OCI-M2 (cell line): ENCODE results near the gene ANKRD36C.
"Not testable (repeated sequence)": the region's sequence is repeated elsewhere in the genome, so short reads cannot be mapped to it uniquely, and the experiment has no call there.

Source experiments
- DNase-seq: peaks from one replicate; lab custom pipeline; 2025; ENCODE audit not compliant: unreplicated experiment; lab: John Stamatoyannopoulos, UW

Gene ANKRD36C

DNA sequence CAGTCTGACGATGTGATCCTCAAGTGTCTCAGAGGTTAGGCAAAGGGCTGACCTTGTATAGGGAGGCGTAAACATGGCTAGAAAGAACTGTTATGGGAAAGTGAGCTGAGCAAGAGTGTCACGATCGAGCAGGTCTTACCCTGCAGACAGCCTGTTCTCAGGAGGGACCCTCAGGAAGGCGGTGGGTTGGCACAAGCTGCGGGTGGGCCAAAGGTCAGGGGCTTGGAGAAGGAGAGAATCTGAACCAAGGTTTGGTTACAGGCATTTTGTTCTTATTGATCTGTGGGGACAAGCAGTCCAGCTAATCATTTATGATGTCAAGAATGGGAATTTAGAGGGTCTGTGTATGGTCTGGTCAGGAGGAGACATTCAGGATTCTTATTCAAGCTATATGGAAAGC lies 16.4 kb upstream of the ANKRD36C start:
- DNase-seq, result not testable (repeated sequence)

DNA sequence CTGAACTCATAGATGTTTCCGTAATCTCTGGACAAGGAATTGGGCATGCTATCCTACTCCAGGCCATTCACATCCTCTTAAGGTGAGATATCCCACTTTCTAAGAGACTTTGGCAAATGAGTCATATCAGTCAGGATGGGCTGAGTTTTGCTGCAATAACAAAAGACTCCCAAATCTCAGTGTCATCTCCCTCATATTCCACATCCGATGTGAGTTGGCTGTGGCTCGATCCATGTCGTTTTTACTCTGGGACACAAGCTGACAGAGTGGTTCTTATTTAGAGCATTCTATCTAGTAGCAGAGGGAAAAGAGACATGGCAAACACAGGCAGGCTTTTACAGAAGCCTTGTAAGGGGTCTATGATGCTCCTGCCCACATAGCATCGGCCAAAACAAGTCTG lies 14.6 kb upstream of the ANKRD36C start:
- not testable (repeated sequence) for DNase-seq

DNA sequence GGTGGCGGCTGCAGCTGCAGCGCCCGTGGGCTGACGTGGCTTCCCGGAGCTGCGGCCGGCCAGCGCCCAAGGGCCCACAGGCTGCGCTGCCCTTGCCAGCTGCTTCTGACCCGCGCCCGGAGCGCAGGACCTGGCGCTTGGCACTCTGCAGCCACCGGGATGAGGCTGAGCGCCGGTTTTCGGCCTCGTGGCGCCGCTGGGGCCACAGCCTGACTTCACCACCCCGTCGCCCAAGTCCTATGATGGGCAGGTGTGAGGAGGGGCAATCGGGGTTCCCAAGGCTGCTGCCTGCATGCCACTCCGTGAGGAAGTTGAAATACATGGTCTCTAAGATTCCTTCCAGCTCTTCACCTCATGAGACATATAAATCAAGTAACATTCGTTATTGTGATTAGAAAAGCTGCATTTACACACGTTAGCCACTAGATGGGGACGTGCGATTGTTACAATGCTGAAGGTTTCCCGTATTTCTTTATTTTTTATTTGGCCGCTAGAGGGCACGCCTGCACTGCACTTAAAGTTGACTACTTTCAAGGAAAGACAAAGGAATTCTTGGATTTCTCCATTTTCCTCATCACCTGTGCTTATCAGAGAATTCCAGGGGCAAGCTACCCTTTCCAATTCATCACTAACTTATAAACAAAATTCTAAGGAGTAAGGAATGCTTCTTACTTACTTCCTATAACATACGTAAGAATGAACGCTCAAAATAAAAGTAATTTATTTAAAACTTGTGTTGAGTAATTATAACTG lies 1.1 kb upstream of the ANKRD36C start:
- not testable (repeated sequence) for DNase-seq

DNA sequence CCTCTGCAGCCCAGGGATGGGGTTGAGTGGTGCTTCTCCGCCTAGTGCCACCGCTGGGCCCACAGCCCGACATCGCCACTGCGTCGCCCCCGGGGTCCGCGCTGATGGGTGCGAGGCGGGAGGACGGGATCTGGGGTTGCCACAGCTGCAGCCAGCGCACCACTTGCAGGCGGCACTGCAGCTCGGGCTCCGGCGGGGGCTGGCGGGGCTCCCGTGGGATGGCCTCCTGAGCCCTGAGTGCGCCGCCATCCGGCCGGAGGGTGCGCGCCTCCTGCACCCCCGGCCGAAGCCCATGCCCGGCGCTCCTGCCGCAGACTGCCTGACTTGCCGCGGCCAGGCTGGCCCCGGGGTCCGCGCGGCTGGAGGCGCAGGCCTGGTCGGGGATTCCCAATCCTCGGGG lies 478 bp upstream of the ANKRD36C start:
- not testable (repeated sequence) for DNase-seq

DNA sequence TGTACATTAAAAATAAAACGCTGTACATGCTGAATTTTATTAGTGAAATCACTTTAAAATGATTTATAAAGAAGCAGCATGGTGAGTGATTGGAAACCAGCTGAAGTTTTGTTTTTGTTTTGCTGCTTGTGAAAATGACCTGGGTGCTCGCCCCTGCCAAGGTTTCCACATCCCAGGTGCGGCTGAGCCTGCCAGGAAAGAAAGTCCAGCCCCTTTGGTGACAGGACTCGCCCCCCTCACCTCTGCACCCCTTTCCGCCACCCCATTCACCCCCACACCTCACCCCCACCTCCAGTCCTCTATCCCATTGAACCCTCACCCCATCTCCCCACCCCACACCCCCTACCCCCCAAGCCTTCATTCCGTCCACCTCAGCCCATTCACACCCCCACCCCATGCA lies 740 bp downstream of the ANKRD36C start:
- not testable (repeated sequence) for DNase-seq

DNA sequence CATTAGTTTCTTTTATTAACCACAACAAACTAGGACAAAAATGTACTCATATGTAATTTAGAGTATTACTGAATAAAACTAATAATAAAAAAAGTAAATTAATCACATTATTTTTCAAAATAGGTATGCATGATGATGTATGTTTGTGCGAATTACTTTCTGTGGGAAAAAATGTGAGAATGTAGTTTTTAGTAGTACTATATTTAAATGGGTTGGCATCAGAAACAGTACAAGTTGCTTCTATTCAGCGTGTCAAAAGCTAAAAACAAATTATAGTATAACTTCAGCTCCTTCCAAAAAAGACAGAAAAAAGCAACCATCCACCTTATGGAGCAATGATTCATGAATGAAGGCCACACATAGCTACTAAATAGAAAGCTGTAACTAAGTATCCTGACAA lies 40.0 kb downstream of the ANKRD36C start:
- not testable (repeated sequence) for DNase-seq

DNA sequence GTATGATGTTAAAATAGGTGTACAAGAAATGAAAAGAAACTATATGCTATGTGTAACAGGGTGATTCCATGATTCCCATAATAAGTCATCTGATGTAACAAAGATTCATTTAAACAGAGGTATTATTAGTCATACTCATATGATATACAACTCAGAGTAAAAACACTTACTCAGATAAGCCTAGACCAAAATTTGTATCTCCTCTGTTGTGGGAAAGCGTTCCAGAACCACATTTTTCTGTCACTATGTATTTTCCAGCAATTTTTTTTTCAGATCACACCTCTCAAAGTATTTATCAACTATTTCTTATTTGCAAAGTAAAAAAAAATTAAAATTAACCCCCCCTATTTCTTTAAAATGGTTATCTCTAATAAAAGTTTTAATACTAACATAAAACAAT lies 43.6 kb downstream of the ANKRD36C start:
- not testable (repeated sequence) for DNase-seq

DNA sequence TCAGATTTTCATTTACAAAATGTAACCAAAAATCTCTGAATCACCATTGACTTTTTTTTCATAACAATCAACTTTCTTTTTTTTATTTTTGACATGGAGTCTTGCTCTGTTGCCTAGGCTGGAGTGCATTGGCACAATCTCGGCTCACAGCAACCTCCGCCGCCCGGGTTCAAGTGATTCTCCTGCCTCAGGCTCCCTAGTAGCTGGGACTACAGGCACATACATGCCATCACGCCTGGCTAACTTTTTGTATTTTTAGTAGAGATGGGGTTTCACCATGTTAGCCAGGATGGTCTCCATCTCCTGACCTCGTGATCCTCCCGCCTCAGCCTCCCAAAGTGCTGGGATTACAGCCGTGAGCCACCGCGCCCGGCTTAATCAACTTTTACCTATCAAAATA lies 51.7 kb downstream of the ANKRD36C start:
- not testable (repeated sequence) for DNase-seq

DNA sequence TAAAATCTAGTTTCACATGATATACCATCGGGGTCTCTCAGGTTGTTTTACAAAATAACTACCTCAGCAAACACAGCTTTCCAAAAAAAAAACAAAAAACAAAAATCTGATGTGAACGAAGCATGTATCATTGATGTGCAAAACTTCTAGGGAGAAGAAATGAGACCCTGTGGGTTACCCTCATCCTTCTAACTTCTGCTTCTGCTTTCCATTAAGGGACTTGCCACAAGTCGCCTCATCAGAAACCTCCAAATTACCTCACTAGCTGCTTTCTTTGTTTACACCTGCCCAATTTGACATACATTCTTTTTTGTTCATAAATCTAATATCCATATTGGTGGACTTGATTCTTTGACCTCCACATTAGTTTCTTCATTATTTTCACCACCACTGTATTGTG lies 60.9 kb downstream of the ANKRD36C start:
- not testable (repeated sequence) for DNase-seq

DNA sequence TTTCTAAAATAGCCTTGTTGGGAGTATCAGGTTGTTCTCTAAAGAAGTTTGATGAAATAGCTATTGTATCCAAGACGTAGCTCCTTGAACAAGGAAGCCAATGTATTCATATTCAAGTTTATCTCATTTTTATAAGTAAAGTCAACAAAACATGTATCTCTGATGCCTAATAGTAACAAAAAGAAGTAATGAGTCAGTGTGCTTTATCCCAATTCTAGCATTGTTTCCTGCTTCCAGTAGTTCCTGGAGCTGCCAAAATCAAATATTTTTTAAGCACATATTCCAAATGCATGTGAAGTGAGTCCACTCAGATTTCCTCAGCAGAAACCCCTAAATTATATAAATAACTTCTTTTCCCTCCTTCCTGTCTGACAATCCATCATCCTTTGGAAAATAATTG lies 74.6 kb downstream of the ANKRD36C start:
- not testable (repeated sequence) for DNase-seq

DNA sequence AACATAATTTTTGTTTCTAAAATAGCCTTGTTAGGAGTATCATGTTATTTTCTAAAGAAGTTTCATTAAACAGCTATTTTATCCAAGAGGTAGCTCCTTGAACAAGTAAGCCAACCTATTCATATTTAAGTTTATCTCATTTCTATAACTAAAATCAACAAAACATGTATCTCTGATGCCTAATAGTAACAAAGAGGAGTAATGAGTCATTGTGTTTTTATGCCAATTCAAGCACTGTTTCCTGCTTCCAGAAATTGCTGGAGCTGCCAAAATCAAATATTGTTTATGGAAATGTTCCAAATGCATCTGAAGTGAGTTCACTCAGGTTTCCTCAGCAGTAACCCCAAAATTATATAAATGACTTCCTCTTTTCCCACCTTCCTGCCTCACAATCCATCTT lies 76.5 kb downstream of the ANKRD36C start:
- not testable (repeated sequence) for DNase-seq

DNA sequence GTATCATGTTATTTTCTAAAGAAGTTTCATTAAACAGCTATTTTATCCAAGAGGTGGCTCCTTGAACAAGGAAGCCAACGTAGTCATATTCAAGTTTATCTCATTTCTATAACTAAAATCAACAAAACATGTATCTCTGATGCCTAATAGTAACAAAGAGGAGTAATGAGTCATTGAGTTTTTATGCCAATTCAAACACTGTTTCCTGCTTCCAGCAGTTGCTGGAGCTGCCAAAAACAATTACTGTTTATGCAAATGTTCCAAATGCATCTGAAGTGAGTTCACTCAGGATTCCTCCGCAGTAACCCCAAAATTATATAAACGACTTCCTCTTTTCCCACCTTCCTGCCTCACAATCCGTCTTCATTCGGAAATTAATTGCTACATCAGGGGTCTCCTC lies 80.2 kb downstream of the ANKRD36C start:
- DNase-seq, result not testable (repeated sequence)

DNA sequence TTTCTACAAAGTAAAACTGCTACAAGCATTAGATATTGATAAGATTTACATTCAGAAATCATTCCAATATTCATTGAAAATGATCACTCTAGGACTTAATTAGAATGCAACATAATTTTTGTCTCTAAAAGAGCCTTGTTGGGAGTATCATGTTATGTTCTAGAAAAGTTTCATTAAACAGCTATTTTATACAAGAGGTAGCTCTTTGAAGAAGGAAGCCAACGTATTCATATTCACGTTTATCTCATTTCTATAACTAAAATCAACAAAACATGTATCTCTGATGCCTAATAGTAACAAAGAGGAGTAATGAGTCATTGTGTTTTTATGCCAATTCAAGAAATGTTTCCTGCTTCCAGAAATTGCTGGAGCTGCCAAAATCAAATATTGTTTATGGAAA lies 97.2 kb downstream of the ANKRD36C start:
- not testable (repeated sequence) for DNase-seq

DNA sequence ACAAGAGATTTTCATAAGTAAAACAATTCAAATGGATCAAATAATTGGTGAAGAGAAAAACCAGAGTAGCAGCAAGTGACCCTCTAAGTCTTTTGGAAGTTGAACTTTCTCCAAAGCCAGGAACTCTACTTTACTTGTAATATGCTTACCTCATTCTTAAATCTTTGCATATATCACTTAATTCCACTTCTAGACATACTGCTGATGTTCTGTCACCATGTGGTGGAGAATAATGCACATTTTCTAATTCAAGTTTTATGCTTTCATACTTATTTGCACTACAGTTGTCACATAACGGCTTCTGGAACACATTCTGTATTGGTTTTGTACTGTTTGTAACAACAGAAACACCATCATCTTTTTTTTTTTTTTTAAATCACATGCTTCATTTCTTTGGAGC lies 123.7 kb downstream of the ANKRD36C start:
- not testable (repeated sequence) for DNase-seq

DNA sequence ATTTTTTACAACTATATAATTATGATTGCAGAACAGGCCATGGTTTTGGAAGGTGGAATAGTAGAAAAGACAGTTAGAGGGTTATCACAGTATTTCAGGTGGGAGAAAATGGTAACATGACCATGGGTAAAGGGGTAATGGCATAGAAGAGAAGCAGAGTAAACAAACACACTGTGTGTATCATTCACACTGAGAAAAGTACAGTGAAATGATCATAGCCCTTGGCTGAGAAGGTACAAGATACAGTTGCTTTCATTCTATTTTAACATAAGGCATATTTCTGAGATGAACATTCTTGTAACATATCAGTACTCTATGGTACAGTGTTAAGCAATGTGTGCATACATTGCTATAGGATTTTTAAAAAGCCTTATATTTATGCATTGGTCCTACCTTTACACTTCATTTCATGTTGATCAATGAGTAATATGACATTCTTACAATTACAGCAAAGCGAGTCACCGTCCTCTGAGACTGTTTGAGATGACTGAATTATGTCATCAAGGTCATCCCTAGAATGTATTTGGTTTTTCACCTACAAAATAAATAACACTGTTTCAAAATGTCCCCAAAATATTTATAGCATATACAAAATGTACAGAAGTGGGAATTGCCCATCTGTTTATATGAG lies 124.5 kb downstream of the ANKRD36C start:
- not testable (repeated sequence) for DNase-seq

DNA sequence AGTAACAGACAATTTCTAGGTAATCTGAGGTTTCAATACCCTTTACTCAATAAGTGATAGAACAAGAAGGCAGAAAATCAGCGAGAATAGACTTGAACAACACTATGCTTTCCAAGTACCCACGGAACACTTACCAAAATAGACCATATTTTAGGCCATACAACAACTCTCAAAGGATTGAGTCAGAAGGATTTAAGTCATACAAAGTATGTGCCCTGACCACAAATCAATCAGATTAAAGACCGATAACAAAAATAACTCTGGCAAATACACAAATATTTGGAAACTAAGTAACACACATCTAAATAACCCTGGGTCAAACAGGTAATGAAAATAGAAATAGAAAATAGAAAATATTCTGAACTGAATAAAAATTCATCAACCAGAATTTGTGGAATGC lies 129.5 kb downstream of the ANKRD36C start:
- not testable (repeated sequence) for DNase-seq

DNA sequence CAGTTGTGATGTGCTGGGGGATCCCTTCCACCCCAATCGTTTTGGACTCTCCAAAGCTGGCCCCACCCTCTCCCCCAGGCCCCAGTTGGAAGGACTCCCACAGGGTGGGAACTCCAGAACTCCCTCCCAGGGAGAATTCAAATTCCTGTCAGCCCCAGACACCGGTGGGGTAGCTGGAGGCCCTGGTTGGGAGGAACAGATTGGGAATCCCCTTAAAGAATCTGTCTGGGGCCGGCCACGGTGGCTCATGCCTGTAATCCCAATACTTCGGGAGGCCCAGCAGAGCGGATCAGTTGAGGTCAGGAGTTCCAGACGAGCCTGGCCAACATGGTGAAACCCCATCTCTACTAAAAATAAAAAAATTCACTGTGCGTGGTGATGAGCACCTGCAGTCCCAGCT lies 155.5 kb downstream of the ANKRD36C start:
- no peak for DNase-seq

DNA sequence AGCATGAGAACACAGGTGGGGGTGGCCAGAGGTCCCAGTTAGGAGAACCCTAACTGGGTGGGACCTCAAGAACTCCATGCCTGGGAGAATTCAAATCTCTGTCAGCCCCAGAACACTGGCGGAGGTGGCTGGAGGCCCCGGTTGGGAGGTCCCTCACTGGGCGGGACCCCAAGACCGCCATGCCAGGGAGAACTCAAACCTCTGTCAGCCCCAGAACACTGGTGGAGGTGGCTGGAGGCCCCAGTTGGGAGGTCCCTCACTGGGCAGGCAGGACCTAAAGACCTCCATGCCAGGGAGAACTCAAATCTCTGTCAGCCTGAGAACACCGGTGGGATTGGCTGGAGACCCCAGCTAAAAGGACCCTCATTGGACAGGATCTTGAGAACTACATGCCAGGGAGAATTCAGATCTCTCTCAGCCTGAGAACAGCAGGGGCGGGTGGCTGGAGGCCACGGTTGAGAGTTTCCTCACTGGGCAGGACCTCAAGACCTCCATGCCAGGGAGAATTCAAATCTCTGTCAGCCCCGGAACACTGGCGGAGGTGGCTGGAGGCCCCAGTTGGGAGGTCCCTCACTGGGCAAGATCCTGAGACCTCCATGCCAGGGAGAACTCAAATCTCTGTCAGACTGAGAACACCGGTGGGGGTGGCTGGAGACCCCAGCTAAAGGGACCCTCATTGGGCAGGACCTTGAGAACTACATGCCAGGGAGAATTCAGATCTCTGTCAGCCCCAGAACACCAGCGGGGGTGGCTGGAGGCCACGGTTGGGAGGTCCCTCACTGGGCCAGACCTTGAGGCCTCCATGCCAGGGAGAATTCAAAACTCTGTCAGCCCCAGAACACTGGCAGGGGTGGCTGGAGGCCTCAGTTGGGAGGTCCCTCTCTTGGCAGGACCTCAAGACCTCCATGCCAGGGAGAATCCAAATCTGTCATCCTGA lies 157.3 kb downstream of the ANKRD36C start:
- DNase-seq, result not testable (repeated sequence)

DNA sequence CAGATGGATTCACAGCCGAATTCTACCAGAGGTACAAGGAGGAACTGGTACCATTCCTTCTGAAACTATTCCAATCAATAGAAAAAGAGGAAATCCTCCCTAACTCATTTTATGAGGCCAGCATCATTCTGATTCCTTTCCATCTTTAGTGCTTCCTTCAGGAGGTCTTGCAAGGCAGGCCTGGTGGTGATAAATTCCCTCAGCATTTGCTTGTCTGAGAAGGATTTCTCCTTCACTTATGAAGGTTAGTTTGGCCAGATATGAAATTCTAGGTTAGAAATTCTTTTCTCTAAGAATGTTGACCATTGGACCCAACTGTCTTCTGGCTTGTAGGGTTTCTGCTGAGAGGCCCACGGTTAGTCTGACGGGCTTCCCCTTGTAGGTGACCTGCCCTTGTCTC lies 167.4 kb downstream of the ANKRD36C start:
- not testable (repeated sequence) for DNase-seq

DNA sequence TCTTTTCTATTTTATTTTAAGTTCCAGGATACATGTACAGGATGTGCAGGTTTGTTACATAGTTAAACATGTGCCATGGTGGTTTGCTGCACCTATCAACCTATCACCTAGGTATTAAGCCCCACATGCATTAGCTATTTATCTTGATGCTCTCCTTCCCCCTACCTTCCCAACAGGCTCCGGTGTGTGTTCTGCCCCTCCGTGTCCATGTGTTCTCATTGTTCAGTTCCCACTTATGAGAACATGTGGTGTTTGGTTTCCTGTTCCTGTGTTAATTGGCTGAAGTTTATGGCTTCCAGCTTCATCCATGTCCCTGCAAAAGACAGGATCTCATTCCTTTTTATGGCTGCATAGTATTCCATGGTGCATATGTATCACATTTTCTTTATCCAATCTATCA lies 174.1 kb downstream of the ANKRD36C start:
- DNase-seq, result not testable (repeated sequence)

DNA sequence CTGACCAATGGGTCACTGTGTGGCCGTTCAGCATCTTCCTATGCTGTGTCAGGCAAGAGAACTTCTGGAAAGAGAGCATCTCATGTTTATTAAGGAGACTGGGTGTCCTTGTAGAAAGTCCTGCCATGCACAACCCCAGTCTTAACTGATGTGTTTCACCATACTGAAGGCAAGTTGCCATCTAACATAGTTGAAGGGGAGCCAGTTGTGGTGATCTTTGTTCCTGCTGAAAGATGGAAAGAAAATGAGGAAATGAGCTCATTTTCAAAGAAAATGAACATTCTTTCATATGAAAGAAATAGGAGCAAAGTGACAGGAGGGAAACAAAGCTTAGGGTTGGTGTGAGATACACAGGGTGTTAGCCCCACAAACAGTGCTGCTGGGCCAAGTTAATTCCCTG lies 178.3 kb downstream of the ANKRD36C start:
- not testable (repeated sequence) for DNase-seq
